ENCODE measurements around the gene MAP4K5.
"Not testable (repeated sequence)": the region's sequence is repeated elsewhere in the genome, so short reads cannot be mapped to it uniquely, and the experiment has no call there.

MAP4K5 gene

DNA sequence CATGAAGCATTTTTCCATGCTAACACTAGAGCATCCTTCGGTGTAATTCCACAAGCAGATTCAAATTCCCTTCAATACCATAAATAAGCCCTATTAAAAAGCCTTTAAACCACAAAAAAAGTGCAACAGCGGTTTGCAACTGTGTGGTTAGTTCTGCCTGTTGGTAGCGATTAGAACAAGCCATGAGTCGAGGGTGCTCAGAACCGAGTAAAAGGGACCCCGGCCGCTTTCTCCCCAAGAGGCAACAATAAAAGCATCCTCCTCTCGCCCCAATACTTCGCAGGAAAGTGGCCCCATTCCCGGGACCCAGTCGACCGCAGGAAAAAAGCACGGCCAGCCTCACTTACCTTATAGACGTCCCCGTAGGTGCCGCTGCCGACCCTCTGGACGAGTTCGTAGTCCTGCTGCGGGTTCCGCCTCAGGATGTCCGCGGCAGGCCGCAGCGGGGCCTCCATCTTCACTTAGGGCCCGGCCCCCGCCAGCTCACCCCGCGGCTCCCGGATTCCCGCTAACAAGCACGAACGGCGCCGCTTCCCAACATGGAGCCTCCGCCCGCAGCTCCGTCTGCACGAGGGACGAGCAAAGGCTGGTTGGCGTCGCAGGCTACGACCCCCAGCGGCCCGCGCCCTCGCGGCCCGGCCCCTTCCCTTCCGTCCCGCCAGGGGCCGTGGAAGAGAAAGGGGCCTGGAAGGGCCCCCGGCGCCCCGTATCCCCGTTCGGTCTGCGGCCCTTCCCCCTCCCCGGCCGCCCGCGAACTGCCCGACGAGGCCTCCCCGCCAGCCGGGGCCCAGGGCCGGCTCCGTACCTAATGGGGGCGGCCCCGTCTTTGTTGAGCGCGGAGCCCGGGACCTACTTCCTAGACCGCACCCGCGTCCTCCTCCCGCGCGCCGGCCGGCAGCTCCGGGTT lies 521 bp downstream of the MAP4K5 start:
- FAIRE-seq (no peak), DNase-seq (ENCODE audit: low spot score) (peak; percentile 60)

- DNase-seq (ENCODE audit: low spot score), result no peak
- no peak for FAIRE-seq
These were observed 1.5 kb downstream of the MAP4K5 start for GRCh38 chr14:50530794-50531365.

DNA sequence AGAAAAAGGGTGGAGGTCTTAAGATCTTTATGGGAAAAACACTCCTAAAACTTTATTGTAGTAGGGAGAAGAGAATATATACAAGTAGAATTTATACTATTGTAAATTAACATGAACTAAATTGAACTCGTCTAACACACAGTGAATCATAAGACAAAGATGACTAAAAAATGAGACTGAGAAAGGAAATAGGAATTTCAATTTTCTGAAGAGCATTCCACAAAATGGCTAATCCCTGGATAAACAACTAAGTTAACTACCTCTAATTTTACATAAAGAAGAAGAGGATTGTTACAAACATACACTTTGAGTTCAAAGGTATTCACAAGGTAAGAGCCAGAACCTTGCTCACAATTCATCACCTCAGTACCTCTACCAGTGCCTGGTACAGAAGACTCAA lies 2.0 kb downstream of the MAP4K5 start:
- FAIRE-seq, result no peak
- no peak for DNase-seq (ENCODE audit: low spot score)

GRCh38 chr14:50529288-50530179 lies 2.8 kb downstream of the MAP4K5 start:
- DNase-seq (ENCODE audit: low spot score) (no peak), FAIRE-seq (peak; percentile 62)

DNA sequence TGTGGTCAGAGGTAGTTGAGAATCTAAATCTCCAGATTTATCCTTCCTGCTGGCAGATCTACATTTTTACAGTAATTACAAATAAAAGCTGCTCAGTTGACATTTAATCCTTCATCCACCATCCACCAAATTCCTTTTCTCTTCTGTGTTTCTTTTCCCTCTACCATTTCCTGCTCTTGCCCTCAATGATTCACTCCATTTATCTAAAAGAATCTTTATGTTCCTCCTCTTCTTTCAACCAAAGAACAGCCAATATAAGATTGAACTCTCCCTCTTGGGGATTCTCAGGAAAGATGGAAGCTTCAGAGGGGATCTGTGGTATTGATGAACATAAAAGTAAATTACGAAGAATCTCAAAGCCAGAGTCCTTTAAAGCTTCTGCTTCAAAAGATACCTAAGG lies 4.4 kb downstream of the MAP4K5 start:
- FAIRE-seq (no peak), DNase-seq (ENCODE audit: low spot score) (no peak)

- FAIRE-seq (no peak), DNase-seq (ENCODE audit: low spot score) (no peak)
These were observed 7.4 kb downstream of the MAP4K5 start for GRCh38 chr14:50524731-50525515.

- DNase-seq (ENCODE audit: low spot score) (no peak), FAIRE-seq (no peak)
These were observed 8.3 kb downstream of the MAP4K5 start for GRCh38 chr14:50524060-50524459.

GRCh38 chr14:50523271-50524041 lies 8.9 kb downstream of the MAP4K5 start:
- no peak for FAIRE-seq

DNA sequence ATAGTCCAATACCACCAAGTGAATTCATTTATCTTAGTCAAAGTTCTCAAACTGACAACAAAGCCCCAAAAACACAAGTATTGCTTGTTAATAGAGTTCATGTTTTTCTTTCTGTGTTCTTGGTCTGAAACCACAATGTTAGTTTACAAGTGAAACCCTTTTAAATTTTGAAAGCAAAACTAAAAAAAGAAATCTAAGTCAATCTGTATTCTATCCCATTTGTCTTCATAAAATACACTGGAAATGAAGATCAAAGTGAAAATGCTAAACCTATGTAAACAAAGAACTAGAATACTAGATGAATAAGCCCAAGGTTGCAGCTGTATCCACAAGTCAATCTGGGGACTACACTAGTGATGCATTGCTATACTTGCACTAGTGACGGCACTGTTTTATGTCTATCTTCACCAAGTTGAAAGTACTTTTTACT lies 10.4 kb downstream of the MAP4K5 start:
- no peak for DNase-seq (ENCODE audit: low spot score)
- no peak for FAIRE-seq

More at GRCh38 chr14:50523271-50524041, 8.9 kb downstream of the MAP4K5 start:
- DNase-seq (ENCODE audit: low spot score), result no peak

DNA sequence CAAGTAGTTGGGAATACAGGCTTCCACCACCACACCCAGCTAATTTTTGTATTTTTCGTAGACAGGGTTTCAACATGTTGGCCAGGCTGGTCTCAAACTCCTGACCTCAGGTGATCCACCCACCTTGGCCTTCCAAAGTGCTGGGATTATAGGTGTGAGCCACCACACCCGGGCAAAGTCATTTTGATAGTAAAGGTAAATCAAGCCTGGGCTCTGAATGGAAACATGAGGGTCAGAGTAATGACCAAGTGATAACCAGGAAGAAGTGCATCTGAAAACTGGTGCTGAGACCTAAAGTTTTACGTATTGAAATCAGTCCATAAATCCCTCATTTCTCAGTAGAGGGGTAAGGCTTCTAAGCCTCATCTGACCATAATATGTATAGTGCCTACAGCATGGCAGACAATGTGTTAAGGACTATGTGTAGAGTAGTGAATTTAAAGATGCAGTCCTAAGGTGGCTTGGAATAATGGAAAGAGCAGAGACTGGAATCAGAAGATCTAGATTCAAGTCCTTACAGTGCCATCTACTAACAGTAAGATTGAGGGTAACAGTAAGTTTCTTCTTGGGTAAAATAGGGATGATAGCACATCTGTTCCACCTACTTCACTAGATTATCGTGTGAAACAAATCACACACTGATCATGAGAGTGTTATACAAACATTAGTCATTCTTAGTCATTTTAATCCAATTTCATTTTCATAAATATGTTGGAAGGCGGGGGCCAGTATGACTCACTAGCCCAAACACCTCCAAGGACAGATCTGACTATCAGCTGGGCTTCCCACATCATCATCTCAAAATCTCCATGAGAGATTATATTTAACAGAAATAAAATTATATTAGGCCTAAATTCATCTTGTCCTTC lies 11.2 kb downstream of the MAP4K5 start:
- peak; percentile 79 for FAIRE-seq

GRCh38 chr14:50516091-50516490 lies 16.3 kb downstream of the MAP4K5 start:
- DNase-seq (ENCODE audit: low spot score), result no peak

More for the DNA sequence above, 11.2 kb downstream of the MAP4K5 start:
- DNase-seq (ENCODE audit: low spot score), result peak; percentile 57

GRCh38 chr14:50512463-50512862 lies 19.9 kb downstream of the MAP4K5 start:
- DNase-seq (ENCODE audit: low spot score), result no peak
- FAIRE-seq, result no peak

More at GRCh38 chr14:50516091-50516490, 16.3 kb downstream of the MAP4K5 start:
- no peak for FAIRE-seq

DNA sequence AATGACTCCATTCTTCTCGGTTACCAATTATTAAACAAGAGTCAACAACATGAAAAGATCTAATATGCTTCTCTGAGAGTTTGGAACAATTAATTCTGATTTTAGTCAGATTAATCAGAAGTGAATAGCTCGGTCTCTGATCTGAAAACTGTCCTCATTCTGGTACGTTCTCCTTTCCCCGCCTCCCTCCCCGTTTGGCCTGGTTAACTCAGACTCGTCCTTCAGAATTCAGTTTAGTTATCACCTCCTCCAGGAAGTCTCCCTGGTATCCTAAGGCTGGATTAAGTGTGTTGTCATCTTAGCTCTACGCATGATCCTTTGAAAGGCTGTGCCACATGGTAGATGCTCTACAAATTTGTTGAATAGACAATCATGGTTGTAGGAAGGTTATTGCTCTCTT lies 22.2 kb downstream of the MAP4K5 start:
- FAIRE-seq (no peak), DNase-seq (ENCODE audit: low spot score) (no peak)

GRCh38 chr14:50507078-50507477 lies 25.3 kb downstream of the MAP4K5 start:
- not testable (repeated sequence) for FAIRE-seq; DNase-seq (ENCODE audit: low spot score)

GRCh38 chr14:50501642-50502041 lies 30.7 kb downstream of the MAP4K5 start:
- DNase-seq (ENCODE audit: low spot score) (peak; percentile 57), FAIRE-seq (no peak)

DNA sequence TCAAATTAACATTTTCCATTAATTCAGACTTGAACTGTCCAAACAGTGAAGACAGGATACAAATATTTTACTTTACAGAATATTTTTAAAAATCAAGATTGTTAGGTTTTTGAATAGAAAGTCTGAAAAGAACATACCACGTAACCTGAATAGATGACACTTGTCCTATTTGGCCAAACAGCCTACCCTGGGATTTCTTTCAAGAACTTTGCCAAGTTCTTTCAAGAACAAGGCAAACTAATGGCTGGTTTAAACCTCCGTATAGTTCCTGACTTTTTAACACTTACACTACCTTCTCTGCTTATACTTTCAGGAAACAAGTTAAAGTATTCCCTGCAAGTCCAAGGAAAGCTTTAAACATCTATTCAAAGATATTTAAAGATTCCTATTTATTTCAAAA lies 35.0 kb downstream of the MAP4K5 start:
- no peak for FAIRE-seq
- DNase-seq (ENCODE audit: low spot score), result no peak

- no peak for DNase-seq (ENCODE audit: low spot score)
- peak; percentile 30 for FAIRE-seq
These were observed 42.5 kb downstream of the MAP4K5 start for GRCh38 chr14:50489851-50490250.

DNA sequence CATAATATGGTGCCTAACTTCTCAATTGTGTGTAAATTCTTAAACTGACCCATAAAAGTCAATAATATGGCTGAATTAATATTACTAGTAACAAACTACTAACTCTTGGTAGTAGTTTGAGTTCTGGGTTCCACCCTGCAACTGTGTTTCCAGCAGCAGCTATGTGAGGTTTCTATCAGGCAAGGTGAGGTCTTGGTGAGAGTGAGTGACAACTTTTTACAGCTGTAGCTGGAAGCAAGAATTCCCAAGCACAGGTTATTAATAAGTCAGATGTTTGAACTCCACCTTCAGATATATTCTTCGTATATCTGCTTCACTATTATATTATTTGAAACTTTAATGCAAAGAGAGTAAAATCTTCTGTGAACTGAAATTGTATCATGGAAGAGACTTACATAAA lies 43.8 kb downstream of the MAP4K5 start:
- DNase-seq (ENCODE audit: low spot score), result no peak
- no peak for FAIRE-seq

- no peak for FAIRE-seq
- DNase-seq (ENCODE audit: low spot score), result no peak
These were observed 53.3 kb downstream of the MAP4K5 start for GRCh38 chr14:50479041-50479440.

All from urothelium cell line (cell line).